Measurements from ENCODE around the gene HTATIP2.
"Not testable (repeated sequence)": the region's sequence is repeated elsewhere in the genome, so short reads cannot be mapped to it uniquely, and the experiment has no call there.

HTATIP2 gene

DNA sequence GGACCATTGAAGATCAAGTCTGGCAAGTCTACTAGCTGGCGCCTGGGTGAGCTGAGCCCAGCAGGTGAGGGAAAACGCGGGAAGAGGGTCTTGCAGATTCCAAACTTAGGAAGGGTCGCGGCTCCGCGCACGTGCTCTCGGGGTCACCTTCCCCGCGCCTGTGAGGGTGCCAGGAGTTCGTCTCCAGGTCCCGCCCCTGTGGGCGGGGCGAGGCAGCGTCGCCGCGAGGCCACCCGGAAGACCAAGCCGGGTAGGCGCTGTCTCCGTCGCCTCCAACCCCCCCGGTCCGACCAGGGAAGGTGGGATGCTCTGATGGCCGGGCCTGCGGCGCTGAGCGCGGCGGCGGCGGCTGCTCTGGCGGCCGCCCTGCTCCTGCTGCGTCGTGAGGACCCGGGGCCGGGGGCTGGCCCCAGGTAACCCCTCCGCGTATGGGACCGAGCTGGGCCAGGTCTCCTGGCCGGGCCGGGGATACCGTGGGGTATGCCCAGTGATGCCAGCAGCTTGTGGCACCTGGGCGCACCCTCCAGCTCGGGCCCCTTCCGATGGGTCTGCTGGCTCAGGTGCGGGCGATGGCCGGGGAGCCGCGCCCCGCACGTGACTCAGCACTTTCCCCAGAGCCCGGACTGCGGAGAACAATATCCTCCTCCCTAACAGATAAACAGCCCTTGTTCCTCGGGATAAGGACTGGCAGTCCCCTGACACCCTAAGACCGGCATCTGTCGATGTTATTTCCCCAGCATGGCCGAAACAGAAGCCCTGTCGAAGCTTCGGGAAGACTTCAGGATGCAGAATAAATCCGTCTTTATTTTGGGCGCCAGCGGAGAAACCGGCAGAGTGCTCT, at the start of gene HTATIP2:
Gene HTATIP2, plus strand, starts transcription at position 215 of the 841 bp plus-strand sequence. Its CDS starts 524 bp downstream, at position 739.
- peak; percentile 75 for DNase-seq

DNA sequence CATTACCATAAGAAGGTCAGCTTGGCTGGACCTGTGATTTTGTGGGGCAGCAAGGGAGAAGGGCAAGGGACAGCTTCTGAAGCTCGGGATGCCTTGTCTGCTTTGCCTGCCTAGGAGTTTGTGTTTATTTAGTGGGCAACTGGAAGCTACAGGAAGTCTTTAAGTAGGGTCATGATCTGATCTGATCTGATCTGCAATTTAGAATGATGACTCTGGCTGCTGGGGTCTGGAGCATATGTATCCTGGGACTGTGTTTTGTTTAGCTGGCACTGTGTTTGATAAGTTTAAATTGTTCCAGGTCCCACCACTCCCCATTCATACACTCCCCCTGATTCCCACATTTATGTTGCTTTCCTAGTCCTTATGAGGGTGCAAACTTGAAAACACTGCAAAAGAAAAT, 47.7 kb upstream of the HTATIP2 start:
- DNase-seq = no peak

- no peak for DNase-seq
These were observed 42.3 kb upstream of the HTATIP2 start for GRCh38 chr11:20321177-20321576.

DNA sequence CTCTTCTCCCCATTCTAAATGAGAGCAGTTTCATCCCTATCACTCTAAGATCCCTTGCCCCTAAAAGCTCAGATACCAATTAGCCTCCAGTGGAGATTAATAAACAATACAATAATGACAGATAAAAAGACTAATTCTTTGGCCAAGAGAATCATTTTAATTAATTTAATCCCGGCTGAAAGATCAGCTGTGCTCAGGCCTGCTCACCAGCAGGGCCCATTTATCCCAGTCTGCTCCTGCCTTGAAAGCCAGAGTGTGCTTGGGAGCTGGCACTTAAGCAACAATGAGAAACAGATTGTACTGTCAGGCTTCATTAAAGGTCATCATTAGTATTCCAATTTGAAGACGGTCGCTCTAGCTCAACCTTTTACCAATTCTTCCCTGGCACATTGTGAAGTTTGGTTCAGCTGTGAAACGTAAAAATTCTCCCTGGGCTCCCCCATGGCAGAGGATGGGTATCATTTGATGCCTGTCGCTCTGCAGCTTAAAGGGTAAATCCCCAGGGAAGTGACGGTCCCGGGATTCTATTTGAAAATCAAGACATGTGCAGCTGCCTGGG, 36.1 kb upstream of the HTATIP2 start:
- DNase-seq = no peak

- no peak for DNase-seq
These were observed 27.5 kb upstream of the HTATIP2 start for GRCh38 chr11:20336056-20336455.

GRCh38 chr11:20337526-20338154, 25.9 kb upstream of the HTATIP2 start:
- DNase-seq = no peak

DNA sequence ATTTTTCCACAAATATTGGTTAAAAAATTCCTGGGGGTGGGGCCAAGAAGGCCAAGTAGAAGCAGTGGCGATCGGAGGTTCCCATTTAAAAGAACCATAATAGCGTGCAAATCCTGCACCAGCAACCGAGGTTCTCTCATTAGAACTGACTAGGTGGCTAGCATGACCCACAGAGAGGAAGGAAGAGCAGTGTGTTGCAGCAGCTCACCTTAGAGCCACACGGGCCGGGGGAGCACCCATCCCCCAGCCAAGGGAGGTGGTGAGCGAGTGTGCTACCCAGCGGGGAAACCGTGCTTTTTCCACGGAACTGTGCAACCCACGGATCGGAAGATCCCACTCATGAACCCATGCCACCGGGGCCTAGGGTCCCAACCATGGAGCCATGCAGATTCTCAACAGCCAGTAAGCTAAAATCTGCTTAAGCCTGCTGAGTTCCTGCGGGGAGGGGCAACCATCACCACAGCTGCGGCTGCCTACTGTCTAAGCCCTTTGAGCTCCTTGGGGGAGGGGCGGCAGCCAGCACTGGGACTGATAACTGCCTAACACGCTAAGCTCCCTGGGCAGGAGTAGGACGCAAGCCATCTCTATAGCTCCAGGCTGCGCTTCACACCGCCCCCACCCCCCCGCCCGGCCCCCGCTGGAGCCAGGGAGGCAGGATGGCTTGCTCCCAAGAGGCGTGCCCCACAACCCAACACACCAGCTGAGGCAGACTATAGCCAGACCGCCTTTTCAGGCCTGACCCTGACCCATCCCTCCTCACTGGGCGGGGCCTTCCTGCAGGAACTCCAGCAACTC, 21.0 kb upstream of the HTATIP2 start:
- no peak for DNase-seq

- DNase-seq = no peak
These were observed 12.4 kb upstream of the HTATIP2 start for GRCh38 chr11:20351136-20351535.

- no peak for DNase-seq
These were observed 11.7 kb upstream of the HTATIP2 start for GRCh38 chr11:20351751-20352262.

DNA sequence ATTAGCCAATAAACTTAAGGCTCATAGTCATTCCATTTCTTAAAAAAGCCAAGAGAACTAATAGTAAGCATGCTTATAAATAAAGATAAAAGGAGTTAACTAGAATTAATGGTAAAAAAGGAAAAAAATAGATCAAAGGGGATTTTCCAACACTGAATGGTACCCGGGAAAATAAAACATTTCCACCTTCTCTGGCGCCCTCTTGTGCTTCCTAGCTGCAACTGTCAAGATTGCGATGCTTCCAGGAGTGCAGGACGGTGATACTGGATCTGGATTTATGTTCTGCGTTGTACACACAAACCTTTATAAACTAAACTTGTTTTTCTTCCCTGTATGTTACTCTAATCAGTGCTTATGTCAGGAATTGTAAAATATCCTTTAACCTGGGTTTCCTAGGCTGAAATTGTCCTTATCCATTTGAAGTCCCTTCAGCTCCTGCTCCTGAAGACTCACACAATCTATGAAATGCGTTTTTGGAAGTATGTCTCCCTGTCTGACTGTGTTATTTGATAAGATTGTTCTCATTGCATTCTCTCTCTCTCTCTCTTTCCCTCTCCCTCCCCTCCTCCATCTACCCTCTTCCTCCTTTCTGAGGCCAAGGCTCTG, 9.6 kb upstream of the HTATIP2 start:
- no peak for DNase-seq

- peak; percentile 13 for DNase-seq
These were observed 8.0 kb upstream of the HTATIP2 start for GRCh38 chr11:20355221-20356219.

DNA sequence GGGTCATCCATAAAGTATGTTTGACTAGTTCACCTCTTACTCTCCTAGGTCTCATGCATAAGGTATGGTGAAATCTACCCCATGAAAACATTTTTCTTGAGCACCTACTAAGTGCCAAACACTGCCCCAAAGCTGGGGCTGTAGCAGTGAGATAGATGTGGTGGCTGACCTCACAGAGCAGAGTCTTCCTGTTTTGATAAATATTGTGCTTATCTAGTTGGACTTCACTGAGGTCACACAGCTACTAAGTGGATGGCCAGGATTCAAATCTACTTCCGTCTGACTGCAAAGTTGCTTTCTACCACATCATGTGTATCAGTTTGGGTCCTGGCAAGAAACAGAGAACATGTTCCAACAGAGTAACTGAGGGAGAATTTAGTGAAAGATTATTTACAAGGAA, 6.4 kb upstream of the HTATIP2 start:
- DNase-seq = no peak

DNA sequence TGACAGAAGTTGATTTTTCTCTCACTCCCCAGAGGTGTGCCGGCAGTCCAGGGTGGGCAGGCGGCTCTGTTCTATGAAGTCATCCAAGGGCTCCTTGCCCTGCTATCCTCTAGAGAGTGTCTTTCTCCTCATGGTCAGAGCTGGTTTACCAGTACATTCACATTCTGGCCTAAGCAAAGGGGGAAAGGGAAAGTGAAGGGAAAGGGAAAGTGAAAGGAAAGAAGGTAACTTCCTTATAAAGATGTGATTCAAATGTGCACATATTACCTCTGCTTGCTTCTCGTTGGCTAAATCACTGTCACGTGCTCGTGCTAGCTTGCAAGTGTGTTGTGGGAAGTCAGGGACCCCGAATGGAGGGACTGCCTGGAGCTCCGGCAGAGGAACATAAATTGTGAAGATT, 2.9 kb upstream of the HTATIP2 start:
- DNase-seq = peak; percentile 45

DNA sequence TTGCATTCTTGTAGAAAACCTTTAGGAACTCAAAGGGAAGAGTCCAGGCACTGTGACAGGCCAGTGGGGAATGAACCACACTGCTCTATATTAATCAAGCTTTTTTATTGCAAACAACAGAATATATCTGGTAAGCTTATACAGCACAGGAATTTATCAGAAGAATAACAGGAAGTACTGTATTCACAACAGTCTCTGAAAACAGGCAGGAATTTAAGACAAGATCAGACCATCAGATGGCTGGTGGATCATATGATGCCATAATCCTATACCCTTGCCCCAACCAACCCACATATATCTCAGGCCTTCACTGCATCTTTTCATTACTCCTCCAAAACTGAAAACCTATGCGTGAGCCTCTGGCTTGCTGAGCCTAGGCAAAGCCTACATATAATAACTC, 1.0 kb upstream of the HTATIP2 start:
- no peak for DNase-seq

- no peak for DNase-seq
These were observed 390 bp upstream of the HTATIP2 start for GRCh38 chr11:20363149-20363499.

DNA sequence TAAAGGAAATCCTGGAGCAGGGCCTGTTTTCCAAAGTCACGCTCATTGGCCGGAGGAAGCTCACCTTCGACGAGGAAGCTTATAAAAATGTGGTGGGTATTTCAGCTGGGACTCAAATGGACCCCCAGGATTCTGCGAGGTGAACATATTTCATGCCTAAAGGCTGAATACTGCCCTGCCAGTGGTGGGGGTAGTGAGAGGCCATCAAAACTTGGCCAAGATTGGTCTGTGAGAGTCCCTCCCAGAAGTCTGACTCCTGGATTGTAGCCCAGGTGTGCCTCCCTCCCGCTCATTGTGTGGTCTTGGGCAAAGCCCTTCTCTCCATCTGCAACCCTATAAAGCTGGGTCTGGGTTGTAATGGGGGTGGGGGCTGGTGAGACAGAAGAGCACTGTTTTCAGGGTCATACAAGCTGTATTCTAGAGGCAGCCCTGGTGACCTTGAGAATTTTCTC, 853 bp downstream of the HTATIP2 start:
- no peak for DNase-seq

GRCh38 chr11:20365465-20365864, 2.0 kb downstream of the HTATIP2 start:
- not testable (repeated sequence) for DNase-seq

GRCh38 chr11:20367313-20367948, 3.9 kb downstream of the HTATIP2 start:
- peak; percentile 12 for DNase-seq

DNA sequence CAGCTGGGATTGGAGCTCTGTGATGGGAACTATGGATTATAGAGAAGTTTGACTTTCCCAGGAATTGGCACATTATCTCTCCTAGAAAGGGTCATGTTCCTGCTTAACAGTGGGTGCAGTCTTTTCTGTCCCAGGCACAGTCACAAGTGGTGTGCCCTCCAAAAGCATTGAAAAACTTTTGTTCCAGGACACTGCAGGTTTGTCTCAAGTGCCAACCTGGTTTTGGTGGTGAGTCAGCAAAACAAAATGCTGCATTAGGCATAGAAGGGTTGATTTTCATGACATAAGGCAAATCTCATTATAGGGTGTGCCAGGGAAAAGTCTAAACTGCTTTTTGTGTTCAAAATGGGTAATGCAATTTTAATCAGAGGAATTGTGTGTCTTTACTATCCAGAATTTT, 4.9 kb downstream of the HTATIP2 start:
- no peak for DNase-seq

- DNase-seq = no peak
These were observed 6.3 kb downstream of the HTATIP2 start for GRCh38 chr11:20369826-20370225.
